Ascending aorta (tissue), 2 donors: Measurements from ENCODE around the gene RGS3. TPM values are rescaled to one million over a fixed set of nuclear protein-coding genes. Genes with fewer than 3 reads are reported as not detected.

ENCODE experiments used
- DNase-seq, 2 donors: peaks; one replicate each; pipeline ENCODE4 v3.0.0-alpha.2; 2019; ENCODE audit warnings: low spot score in 2 of 2
- H3K27ac ChIP-seq, 2 donors: fragments of 200-600 bp; sonication (generic); one replicate each; pipeline ENCODE4 v1.5.1; 2016 to 2017; ENCODE audit warnings: mild to moderate bottlenecking in 1 of 2
- H3K27me3 ChIP-seq: fragments of 200-600 bp; sonication (generic); one replicate; pipeline ENCODE4 v1.5.1; 2017
- H3K36me3 ChIP-seq, 2 donors: fragments of 200-600 bp; sonication (generic); one replicate each; pipeline ENCODE4 v1.5.1; 2016
- H3K4me1 ChIP-seq, 2 donors: fragments of 200-600 bp; sonication (generic); one replicate each; pipeline ENCODE4 v1.5.1; 2016 to 2017; ENCODE audit warnings: mild to moderate bottlenecking in 1 of 2
- H3K4me3 ChIP-seq, 2 donors: fragments of 200-600 bp; sonication (generic); one replicate each; pipeline ENCODE4 v1.5.1; 2016 to 2017; ENCODE audit warnings: mild to moderate bottlenecking in 1 of 2
- H3K9me3 ChIP-seq, 2 donors: fragments of 200-600 bp; sonication (generic); one replicate each; pipeline ENCODE4 v1.5.1; 2016
- intact Hi-C: fragments of 100-400 bp; cut with DNase I; formaldehyde crosslinking; loops from one replicate; pipeline ENCODE4 v1.15.1; 2023
- total RNA-seq: library from RNA; depleted of rRNA; stranded (reverse); fragments of >200 nt; gene quantifications from one replicate; pipeline ENCODE4 v1.1.0, GENCODE V29; 2016
- TF ChIP-seq, protein P1 (sequence below), 3 experiments: fragments of 200-600 bp in 2 of 3; fragments of 450-650 bp in 1 of 3; sonication (generic) in 2 of 3; IDR thresholded peaks; one replicate each; pipeline ENCODE4 v1.5.1; 2016 to 2019; ENCODE audit warnings: antibody characterized with exemption in 3 of 3, mild to moderate bottlenecking in 1 of 3, moderate library complexity in 1 of 3

Gene RGS3
- total RNA-seq, 1 donor from 2014 or later, result 125 TPM

DNA sequence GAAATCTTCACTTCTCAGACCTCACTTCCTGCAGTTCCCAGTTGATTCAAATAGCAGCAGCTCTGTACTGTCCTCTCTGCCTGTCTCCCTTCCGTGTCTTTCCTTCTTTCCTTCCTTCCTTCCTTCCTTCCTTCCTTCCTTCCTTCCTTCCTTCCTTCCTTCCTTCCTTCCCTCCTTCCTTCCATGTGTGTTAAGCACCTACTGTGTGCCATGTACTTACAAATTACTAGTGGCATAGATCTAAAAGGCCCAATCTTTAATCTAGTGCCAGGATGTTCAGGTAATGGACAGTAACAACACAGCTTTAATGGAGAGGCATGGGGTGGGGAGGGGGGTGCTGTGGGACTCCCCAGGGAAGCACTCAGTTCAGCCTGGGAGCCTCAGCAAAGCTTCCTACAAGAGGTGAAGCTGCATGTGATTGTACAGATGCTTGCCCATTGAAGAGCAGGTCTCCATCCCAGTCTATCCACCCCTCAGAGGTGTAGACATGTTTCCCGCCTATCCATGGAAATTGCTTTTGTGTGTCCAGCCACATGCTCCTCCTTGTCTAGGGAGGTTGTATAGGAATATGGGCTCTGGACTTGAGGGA lies 106.0 kb downstream of the RGS3 start:
- DNase-seq, result peak in 1 of 2 donors; percentile 30
- H3K27ac ChIP-seq, result peak overlapping the region; percentile 94 to 97
- no peaks in the 10 kb centered on the region for H3K9me3 ChIP-seq
- H3K4me3 ChIP-seq, result peak overlapping the region in 1 of 2 donors; percentile 81
- no peaks in the 10 kb centered on the region for H3K27me3 ChIP-seq
- H3K4me1 ChIP-seq, result peaks cover 41 to 68% of the 10 kb centered on the region in 2 donors
- H3K36me3 ChIP-seq, result no peaks in the 10 kb centered on the region
- intact Hi-C loops, result loop anchor here (5.0 kb wide), 1 partner anchor 107 kb away; the partner anchor contains the start of gene RGS3
- TF ChIP-seq, protein P1, sequence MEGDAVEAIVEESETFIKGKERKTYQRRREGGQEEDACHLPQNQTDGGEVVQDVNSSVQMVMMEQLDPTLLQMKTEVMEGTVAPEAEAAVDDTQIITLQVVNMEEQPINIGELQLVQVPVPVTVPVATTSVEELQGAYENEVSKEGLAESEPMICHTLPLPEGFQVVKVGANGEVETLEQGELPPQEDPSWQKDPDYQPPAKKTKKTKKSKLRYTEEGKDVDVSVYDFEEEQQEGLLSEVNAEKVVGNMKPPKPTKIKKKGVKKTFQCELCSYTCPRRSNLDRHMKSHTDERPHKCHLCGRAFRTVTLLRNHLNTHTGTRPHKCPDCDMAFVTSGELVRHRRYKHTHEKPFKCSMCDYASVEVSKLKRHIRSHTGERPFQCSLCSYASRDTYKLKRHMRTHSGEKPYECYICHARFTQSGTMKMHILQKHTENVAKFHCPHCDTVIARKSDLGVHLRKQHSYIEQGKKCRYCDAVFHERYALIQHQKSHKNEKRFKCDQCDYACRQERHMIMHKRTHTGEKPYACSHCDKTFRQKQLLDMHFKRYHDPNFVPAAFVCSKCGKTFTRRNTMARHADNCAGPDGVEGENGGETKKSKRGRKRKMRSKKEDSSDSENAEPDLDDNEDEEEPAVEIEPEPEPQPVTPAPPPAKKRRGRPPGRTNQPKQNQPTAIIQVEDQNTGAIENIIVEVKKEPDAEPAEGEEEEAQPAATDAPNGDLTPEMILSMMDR (IDR thresholded peaks at IDR 0.05), result no peak

DNA sequence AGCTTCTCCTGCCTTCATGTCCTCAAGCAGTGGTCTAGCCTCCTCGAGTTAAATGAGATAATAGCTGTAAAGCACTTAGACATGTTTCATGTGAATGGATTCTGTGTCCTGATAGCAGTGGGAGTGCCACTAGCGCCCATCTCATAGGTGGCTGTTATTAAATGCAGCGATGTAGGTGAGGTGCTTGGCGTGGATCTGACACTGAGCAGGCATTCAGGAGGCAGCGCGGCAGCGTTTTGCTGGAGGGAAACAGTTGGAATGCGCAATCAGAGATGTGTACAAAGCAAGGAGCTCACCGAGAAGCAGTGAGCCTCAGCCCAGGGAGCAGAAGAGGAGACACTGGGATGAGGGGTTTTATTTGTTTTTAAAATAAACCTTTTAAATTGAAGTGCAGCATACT lies 106.6 kb downstream of the RGS3 start:
- peak overlapping the region in 1 of 2 donors; percentile 97 for H3K27ac ChIP-seq
- no peaks in the 10 kb centered on the region for H3K36me3 ChIP-seq
- H3K4me3 ChIP-seq, result peak overlapping the region in 1 of 2 donors; percentile 81
- peak in 1 of 2 donors; percentile 33 for DNase-seq
- TF ChIP-seq, protein P1 (IDR thresholded peaks at IDR 0.05), result no peak
- peaks cover 42 to 64% of the 10 kb centered on the region in 2 donors for H3K4me1 ChIP-seq
- H3K9me3 ChIP-seq, result no peaks in the 10 kb centered on the region
- no peaks in the 10 kb centered on the region for H3K27me3 ChIP-seq
- intact Hi-C loops, result no loop called here

DNA sequence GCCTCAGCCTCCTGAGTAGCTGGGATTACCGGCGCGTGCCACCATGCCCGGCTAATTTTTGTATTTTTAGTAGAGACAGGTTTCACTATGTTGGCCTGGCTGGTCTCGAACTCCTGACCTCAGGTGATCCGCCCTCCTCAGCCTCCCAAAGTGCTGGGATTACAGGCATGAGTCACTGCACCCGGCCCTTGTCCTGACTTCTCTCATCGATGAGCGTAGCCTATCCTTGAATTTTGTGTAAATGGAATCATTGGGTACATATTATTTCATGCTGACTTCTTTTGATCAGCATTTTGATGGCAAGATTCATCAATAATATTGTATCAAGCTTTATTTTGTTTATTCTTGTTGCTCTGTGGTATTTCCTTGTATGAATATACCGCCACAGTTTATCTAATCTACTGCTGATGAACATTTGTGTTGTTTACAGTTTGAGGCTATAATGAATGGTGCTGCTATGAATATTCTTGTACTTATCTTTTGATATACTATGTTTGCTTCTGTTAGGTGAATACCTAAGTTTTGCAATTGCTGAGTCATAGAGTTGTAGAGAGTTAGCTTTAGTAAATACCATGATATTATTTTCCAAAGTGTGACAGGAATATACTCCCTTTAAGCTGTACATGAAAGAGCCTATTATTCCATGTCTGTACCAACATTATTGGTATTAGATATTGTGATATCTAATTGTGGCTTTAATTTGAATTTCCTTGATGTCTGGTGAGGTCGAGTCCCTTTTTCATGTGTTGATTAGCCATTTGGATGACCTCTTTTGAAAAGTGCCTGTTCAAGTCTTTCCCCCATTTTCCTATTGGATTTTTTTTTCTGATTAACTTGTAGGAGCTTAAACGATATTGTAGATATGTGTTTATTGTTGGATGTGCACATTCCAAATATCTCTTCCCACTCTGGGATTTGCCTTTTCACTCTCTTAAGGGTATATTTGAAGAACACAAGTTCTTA lies 107.5 kb downstream of the RGS3 start:
- Histone ChIP-seq H3K27me3 (no peaks in the 10 kb centered on the region), H3K36me3 (no peaks in the 10 kb centered on the region), H3K4me3 (no peak overlapping the region), H3K9me3 (no peaks in the 10 kb centered on the region), H3K4me1 (peaks cover 41 to 62% of the 10 kb centered on the region in 2 donors), H3K27ac (peak overlapping the region in 1 of 2 donors; percentile 3)
- intact Hi-C loops, result no loop called here
- TF ChIP-seq, protein P1 (IDR thresholded peaks at IDR 0.05), result no peak
- peak in 1 of 2 donors; percentile 7 for DNase-seq

DNA sequence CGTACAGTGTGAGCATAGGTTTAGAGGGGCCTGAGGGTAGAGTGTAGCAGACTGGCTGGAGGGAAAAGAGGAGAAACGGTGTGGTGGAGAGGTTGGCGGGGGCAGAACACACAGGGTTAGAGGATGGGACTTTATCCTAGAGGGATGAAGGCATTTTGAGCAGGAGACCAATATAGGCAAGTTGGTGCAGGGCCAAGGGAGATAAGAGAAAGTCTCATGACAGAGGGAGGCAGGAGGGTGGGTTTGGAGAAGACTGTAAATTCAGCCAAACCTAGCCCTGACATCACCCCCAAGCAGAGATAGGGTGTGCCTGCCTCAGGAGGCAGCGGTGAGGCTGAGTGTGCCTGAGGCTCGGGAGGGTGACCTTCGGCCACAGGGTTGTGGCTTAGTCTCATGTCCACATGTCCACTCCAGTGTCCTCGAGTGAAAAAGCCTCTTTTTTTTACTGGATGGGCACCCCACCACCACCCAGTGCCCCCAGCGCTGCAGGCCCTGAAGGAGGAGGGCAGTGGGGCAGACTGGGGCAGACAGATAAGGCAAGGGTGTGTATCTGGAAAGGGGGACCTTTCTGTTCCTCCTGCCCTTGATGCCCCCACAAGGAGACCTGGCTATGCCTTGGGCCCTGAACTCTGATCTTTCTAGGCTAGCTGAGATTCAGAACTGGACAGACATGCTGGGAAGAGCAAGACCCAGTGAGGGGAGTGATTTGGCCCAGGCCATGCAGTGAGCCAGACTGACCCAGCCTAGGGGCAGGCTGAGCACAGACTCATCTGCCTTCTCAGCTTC lies 108.7 kb downstream of the RGS3 start:
- Histone ChIP-seq H3K27ac (peak overlapping the region in 1 of 2 donors; percentile 69), H3K4me3 (no peak overlapping the region), H3K4me1 (peaks cover 31 to 54% of the 10 kb centered on the region in 2 donors), H3K27me3 (no peaks in the 10 kb centered on the region), H3K9me3 (no peaks in the 10 kb centered on the region), H3K36me3 (no peaks in the 10 kb centered on the region)
- intact Hi-C loops, result no loop called here
- TF ChIP-seq, protein P1 (IDR thresholded peaks at IDR 0.05), result no peak
- peak in 1 of 2 donors; percentile 51 for DNase-seq
